ENCODE measurements around the gene HDAC5. TPM values are rescaled to one million over a fixed set of nuclear protein-coding genes. Genes with fewer than 3 reads are reported as not detected.

The HDAC5 gene
- total RNA-seq, 1 experiment from 2014 or later: 38.0 TPM

Other genes with a start within 250 kb of the HDAC5 start
- gene MPP2, start 216.1 kb downstream of the HDAC5 start, total RNA-seq (2014; rRNA removed; shearing (Covaris generic); ENCODE audit: low replicate concordance): 4.8 and 8.1 TPM in 2 replicates
- gene PPY, start 181.2 kb downstream of the HDAC5 start, total RNA-seq (2014; rRNA removed; shearing (Covaris generic); ENCODE audit: low replicate concordance): not detected in 2 replicates
- not detected in 2 replicates for gene PYY, start 169.7 kb downstream of the HDAC5 start, total RNA-seq (2014; rRNA removed; shearing (Covaris generic); ENCODE audit: low replicate concordance)
- 1.5 and 3.0 TPM in 2 replicates for gene NAGS, start 119.0 kb downstream of the HDAC5 start, total RNA-seq (2014; rRNA removed; shearing (Covaris generic); ENCODE audit: low replicate concordance)
- gene TMEM101, start 108.7 kb downstream of the HDAC5 start, total RNA-seq (2014; rRNA removed; shearing (Covaris generic); ENCODE audit: low replicate concordance): 98.2 and 101 TPM in 2 replicates
- 77.9 and 126 TPM in 2 replicates for gene LSM12, start 57.0 kb downstream of the HDAC5 start, total RNA-seq (2014; rRNA removed; shearing (Covaris generic); ENCODE audit: low replicate concordance)
- gene G6PC3, start 52.9 kb downstream of the HDAC5 start, total RNA-seq (2014; rRNA removed; shearing (Covaris generic); ENCODE audit: low replicate concordance): 42.4 and 50.6 TPM in 2 replicates
- gene HROB, start 18.3 kb upstream of the HDAC5 start, total RNA-seq (2014; rRNA removed; shearing (Covaris generic); ENCODE audit: low replicate concordance): 3.0 and 5.7 TPM in 2 replicates
- gene ASB16, start 47.1 kb upstream of the HDAC5 start, total RNA-seq (2014; rRNA removed; shearing (Covaris generic); ENCODE audit: low replicate concordance): not detected in 2 replicates
- 37.5 and 66.0 TPM in 2 replicates for gene TMUB2, start 63.3 kb upstream of the HDAC5 start, total RNA-seq (2014; rRNA removed; shearing (Covaris generic); ENCODE audit: low replicate concordance)
- gene ATXN7L3, start 76.2 kb upstream of the HDAC5 start, total RNA-seq (2014; rRNA removed; shearing (Covaris generic); ENCODE audit: low replicate concordance): 19.9 and 28.8 TPM in 2 replicates
- 64.1 and 68.7 TPM in 2 replicates for gene UBTF, start 96.0 kb upstream of the HDAC5 start, total RNA-seq (2014; rRNA removed; shearing (Covaris generic); ENCODE audit: low replicate concordance)
- not detected in 2 replicates for gene SLC4A1, start 144.5 kb upstream of the HDAC5 start, total RNA-seq (2014; rRNA removed; shearing (Covaris generic); ENCODE audit: low replicate concordance)
- 2.2 TPM in 1 of 2 replicates, not detected in the other for gene RUNDC3A, start 185.0 kb upstream of the HDAC5 start, total RNA-seq (2014; rRNA removed; shearing (Covaris generic); ENCODE audit: low replicate concordance)
- gene SLC25A39, start 201.2 kb upstream of the HDAC5 start, total RNA-seq (2014; rRNA removed; shearing (Covaris generic); ENCODE audit: low replicate concordance): 223 and 249 TPM in 2 replicates
- gene GRN, start 221.7 kb upstream of the HDAC5 start, total RNA-seq (2014; rRNA removed; shearing (Covaris generic); ENCODE audit: low replicate concordance): 454 and 543 TPM in 2 replicates
- gene FAM171A2, start 240.2 kb upstream of the HDAC5 start, total RNA-seq (2014; rRNA removed; shearing (Covaris generic); ENCODE audit: low replicate concordance): 8.3 and 14.4 TPM in 2 replicates